ENCODE results near the gene SCAPER. TPM values are rescaled to one million over a fixed set of nuclear protein-coding genes. Genes with fewer than 3 reads are reported as not detected.
"Not testable (repeated sequence)": the region's sequence is repeated elsewhere in the genome, so short reads cannot be mapped to it uniquely, and the experiment has no call there.

Gene SCAPER
- polyA plus RNA-seq, 1 experiment = 5.4 TPM

GRCh38 chr15:76433798-76434400, 471.2 kb downstream of the SCAPER start:
- no peak overlapping the region for H3K4me3 ChIP-seq (ENCODE audit: low read depth, low read length)
- no peaks in the 10 kb centered on the region for H3K27me3 ChIP-seq (ENCODE audit: control insufficient read depth, insufficient read depth, low read length)
- ChIA-PET POLR2A (no interaction called here), CTCF (no interaction called here)
- H3K27ac ChIP-seq (ENCODE audit: low read depth, low read length) = no peak overlapping the region
- no peaks in the 10 kb centered on the region for H3K9me3 ChIP-seq (ENCODE audit: control insufficient read depth, insufficient read depth, low read length)
- DNase-seq (ENCODE audit: low read depth, low spot score) = no peak
- TF ChIP-seq CTCF (IDR thresholded peaks at IDR 0.05; ENCODE audit: low read depth, low read length) = no peak

GRCh38 chr15:76433036-76433435, 472.1 kb downstream of the SCAPER start:
- H3K9me3 ChIP-seq (ENCODE audit: control insufficient read depth, insufficient read depth, low read length); H3K27ac ChIP-seq (ENCODE audit: low read depth, low read length); CTCF ChIA-PET; POLR2A ChIA-PET; H3K27me3 ChIP-seq (ENCODE audit: control insufficient read depth, insufficient read depth, low read length); DNase-seq (ENCODE audit: low read depth, low spot score); H3K4me3 ChIP-seq (ENCODE audit: low read depth, low read length): not testable (repeated sequence)

- no peak overlapping the region for H3K27ac ChIP-seq (ENCODE audit: low read depth, low read length)
- no peak for TF ChIP-seq CTCF (IDR thresholded peaks at IDR 0.05; ENCODE audit: low read depth, low read length)
- no peaks in the 10 kb centered on the region for H3K9me3 ChIP-seq (ENCODE audit: control insufficient read depth, insufficient read depth, low read length)
- H3K4me3 ChIP-seq (ENCODE audit: low read depth, low read length) = no peak overlapping the region
- ChIA-PET CTCF (no interaction called here), POLR2A (no interaction called here)
- no peak for DNase-seq (ENCODE audit: low read depth, low spot score)
- H3K27me3 ChIP-seq (ENCODE audit: control insufficient read depth, insufficient read depth, low read length) = no peaks in the 10 kb centered on the region
These were observed 472.5 kb downstream of the SCAPER start for GRCh38 chr15:76432604-76433003.

GRCh38 chr15:76431971-76432370, 473.2 kb downstream of the SCAPER start:
- ChIA-PET POLR2A (no interaction called here), CTCF (no interaction called here)
- Histone ChIP-seq H3K27ac (ENCODE audit: low read depth, low read length) (no peak overlapping the region), H3K9me3 (ENCODE audit: control insufficient read depth, insufficient read depth, low read length) (no peaks in the 10 kb centered on the region), H3K27me3 (ENCODE audit: control insufficient read depth, insufficient read depth, low read length) (no peaks in the 10 kb centered on the region), H3K4me3 (ENCODE audit: low read depth, low read length) (no peak overlapping the region)
- DNase-seq (ENCODE audit: low read depth, low spot score) = no peak
- no peak for TF ChIP-seq CTCF (IDR thresholded peaks at IDR 0.05; ENCODE audit: low read depth, low read length)

GRCh38 chr15:76430711-76431110, 474.4 kb downstream of the SCAPER start:
- H3K4me3 ChIP-seq (ENCODE audit: low read depth, low read length) = not testable (repeated sequence)

GRCh38 chr15:76429661-76430060, 475.5 kb downstream of the SCAPER start:
- Histone ChIP-seq H3K9me3 (ENCODE audit: control insufficient read depth, insufficient read depth, low read length) (peaks cover 3% of the 10 kb centered on the region; the same call in 1 of the 2 replicates), H3K4me3 (ENCODE audit: low read depth, low read length) (no peak overlapping the region), H3K27ac (ENCODE audit: low read depth, low read length) (no peak overlapping the region), H3K27me3 (ENCODE audit: control insufficient read depth, insufficient read depth, low read length) (no peaks in the 10 kb centered on the region)
- TF ChIP-seq CTCF (IDR thresholded peaks at IDR 0.05; ENCODE audit: low read depth, low read length) = no peak
- CTCF ChIA-PET = no interaction called here
- no peak for DNase-seq (ENCODE audit: low read depth, low spot score)
- POLR2A ChIA-PET = no interaction called here

More at GRCh38 chr15:76430711-76431110, 474.4 kb downstream of the SCAPER start:
- DNase-seq (ENCODE audit: low read depth, low spot score); H3K9me3 ChIP-seq (ENCODE audit: control insufficient read depth, insufficient read depth, low read length); H3K27ac ChIP-seq (ENCODE audit: low read depth, low read length); H3K27me3 ChIP-seq (ENCODE audit: control insufficient read depth, insufficient read depth, low read length); CTCF ChIA-PET; POLR2A ChIA-PET: not testable (repeated sequence)
